HG02642 (cell line): ENCODE data around the gene DYNLL2.
A peak's percentile ranks its signal among the peaks of the same experiment; 100 is the strongest.
"Not testable (repeated sequence)": the region's sequence is repeated elsewhere in the genome, so short reads cannot be mapped to it uniquely, and the experiment has no call there.

Experiments used
- ATAC-seq: cut with Tn5 transposase; IDR thresholded peaks from one replicate; pipeline ENCODE4 v1.9.1; 2021; ENCODE audit warnings: mild to moderate bottlenecking; ENCODE audit not compliant: unreplicated experiment, poor library complexity

The DYNLL2 gene

GRCh38 chr17:58066401-58066800 is 16.8 kb upstream of the DYNLL2 start:
- ATAC-seq = no peak

- ATAC-seq = no peak
These were observed 10.4 kb upstream of the DYNLL2 start for GRCh38 chr17:58072862-58073261.

- ATAC-seq = not testable (repeated sequence)
These were observed 10.0 kb upstream of the DYNLL2 start for GRCh38 chr17:58073266-58073665.

- not testable (repeated sequence) for ATAC-seq
These were observed 8.8 kb upstream of the DYNLL2 start for GRCh38 chr17:58074406-58074805.

GRCh38 chr17:58079300-58080033 is 3.8 kb upstream of the DYNLL2 start:
- no peak for ATAC-seq

- no peak for ATAC-seq
These were observed 1.4 kb upstream of the DYNLL2 start for GRCh38 chr17:58081646-58082340.

- no peak for ATAC-seq
These were observed 814 bp upstream of the DYNLL2 start for GRCh38 chr17:58082341-58082869.

GRCh38 chr17:58083491-58084316 is 485 bp downstream of the DYNLL2 start:
- ATAC-seq = peak; percentile 59

- no peak for ATAC-seq
These were observed 1.2 kb downstream of the DYNLL2 start for GRCh38 chr17:58084317-58084981.

- ATAC-seq = no peak
These were observed 2.0 kb downstream of the DYNLL2 start for GRCh38 chr17:58085039-58085715.

- ATAC-seq = no peak
These were observed 3.7 kb downstream of the DYNLL2 start for GRCh38 chr17:58086953-58087352.

GRCh38 chr17:58088624-58089023 is 5.4 kb downstream of the DYNLL2 start:
- no peak for ATAC-seq

- ATAC-seq = no peak
These were observed 5.9 kb downstream of the DYNLL2 start for GRCh38 chr17:58089111-58089510.

GRCh38 chr17:58091024-58091567 is 7.9 kb downstream of the DYNLL2 start:
- ATAC-seq = no peak

GRCh38 chr17:58092101-58092796 is 9.0 kb downstream of the DYNLL2 start:
- no peak for ATAC-seq

- no peak for ATAC-seq
These were observed 9.7 kb downstream of the DYNLL2 start for GRCh38 chr17:58092797-58093385.

- no peak for ATAC-seq
These were observed 10.9 kb downstream of the DYNLL2 start for GRCh38 chr17:58094118-58094517.

- no peak for ATAC-seq
These were observed 13.7 kb downstream of the DYNLL2 start for GRCh38 chr17:58096892-58097291.
